ENCODE results near the gene ZNF221. TPM values are rescaled to one million over a fixed set of nuclear protein-coding genes. Genes with fewer than 3 reads are reported as not detected.
"Not testable (repeated sequence)": the region's sequence is repeated elsewhere in the genome, so short reads cannot be mapped to it uniquely, and the experiment has no call there.

Gene ZNF221
- total and polyA plus RNA-seq, 2 experiments from 2014 or later = 0.54 to 9.3 TPM

GRCh38 chr19:43941209-43941608 is 9.8 kb upstream of the ZNF221 start:
- H3K4me3 ChIP-seq = no peak overlapping the region
- H3K27me3 ChIP-seq = no peaks in the 10 kb centered on the region
- H3K4me1 ChIP-seq (ENCODE audit: low read depth) = no peaks in the 10 kb centered on the region
- H3K36me3 ChIP-seq = no peaks in the 10 kb centered on the region
- no peak for DNase-seq (ENCODE audit: low read depth in 1 of 2, low spot score in 1 of 2)
- no peak overlapping the region for H3K27ac ChIP-seq
- TF ChIP-seq CTCF (IDR thresholded peaks at IDR 0.05; ENCODE audit: low read depth, low read length) = no peak
- no peaks in the 10 kb centered on the region for H3K9me3 ChIP-seq (ENCODE audit: low read depth)

DNA sequence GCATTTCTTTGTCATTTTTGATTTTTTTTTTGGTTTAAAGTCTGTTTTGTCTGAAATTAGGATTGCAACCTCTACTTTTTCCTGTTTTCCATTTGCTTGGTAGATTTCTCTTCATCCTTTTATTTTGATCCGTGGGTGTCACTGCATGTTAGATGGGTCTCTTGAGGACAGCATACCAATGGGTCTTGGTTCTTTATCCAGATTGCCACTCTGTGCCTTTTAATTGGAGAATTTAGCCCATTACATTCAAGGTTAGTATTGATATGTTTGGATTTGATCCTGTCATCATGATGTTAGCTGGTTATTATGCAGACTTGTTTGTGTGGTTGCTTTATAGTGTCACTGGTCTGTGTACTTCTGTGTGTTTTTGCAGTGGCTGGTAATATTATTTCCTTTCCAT is 3.6 kb upstream of the ZNF221 start:
- DNase-seq (ENCODE audit: low read depth in 1 of 2, low spot score in 1 of 2); H3K27me3 ChIP-seq; H3K4me3 ChIP-seq; H3K9me3 ChIP-seq (ENCODE audit: low read depth); H3K27ac ChIP-seq; H3K36me3 ChIP-seq; H3K4me1 ChIP-seq (ENCODE audit: low read depth): not testable (repeated sequence)

DNA sequence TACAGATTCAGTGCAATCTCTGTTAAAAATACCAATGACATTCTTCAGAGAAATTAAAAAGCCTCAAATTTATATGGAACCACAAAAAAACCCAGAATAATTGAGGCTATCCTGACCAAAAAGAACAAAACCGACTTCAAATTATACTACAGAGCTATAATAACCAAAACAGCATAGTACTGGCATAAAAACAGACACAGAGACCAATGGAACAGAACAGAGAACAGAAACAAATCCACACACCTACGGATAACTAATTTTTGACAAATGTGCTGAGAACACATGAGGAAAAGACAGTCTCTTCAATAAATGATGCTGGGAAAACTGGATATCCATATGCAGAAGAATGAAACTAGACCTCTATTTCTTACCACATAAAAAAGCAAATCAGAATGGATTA is 1.2 kb upstream of the ZNF221 start:
- H3K4me1 ChIP-seq (ENCODE audit: low read depth); H3K9me3 ChIP-seq (ENCODE audit: low read depth); DNase-seq (ENCODE audit: low read depth in 1 of 2, low spot score in 1 of 2); H3K27ac ChIP-seq; H3K27me3 ChIP-seq; H3K4me3 ChIP-seq; H3K36me3 ChIP-seq: not testable (repeated sequence)

GRCh38 chr19:43956827-43957226 is 5.8 kb downstream of the ZNF221 start:
- Histone ChIP-seq H3K27me3 (no peaks in the 10 kb centered on the region), H3K4me3 (no peak overlapping the region), H3K9me3 (ENCODE audit: low read depth) (no peaks in the 10 kb centered on the region), H3K27ac (no peak overlapping the region), H3K4me1 (ENCODE audit: low read depth) (no peaks in the 10 kb centered on the region), H3K36me3 (no peaks in the 10 kb centered on the region)
- no peak for TF ChIP-seq CTCF (IDR thresholded peaks at IDR 0.05; ENCODE audit: low read depth, low read length)
- DNase-seq (ENCODE audit: low read depth in 1 of 2, low spot score in 1 of 2) = no peak

DNA sequence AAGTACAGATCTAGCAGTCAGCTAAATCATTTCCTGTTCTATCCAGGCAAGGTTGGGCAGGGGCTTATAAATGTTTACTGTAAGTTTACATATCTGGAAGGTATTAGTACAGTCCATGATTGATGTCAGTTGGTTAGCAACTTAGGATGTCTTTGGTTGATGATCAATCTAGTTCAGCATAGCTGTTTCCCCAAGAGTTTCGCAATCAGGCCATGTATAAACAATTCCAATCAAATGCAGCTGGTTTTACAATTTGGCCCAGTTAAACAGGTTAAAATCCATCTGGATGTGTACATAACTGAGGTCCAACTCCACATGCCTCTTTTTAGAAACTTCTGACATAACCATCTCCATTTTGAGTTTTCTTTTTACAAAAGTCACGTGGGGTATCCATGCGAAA is 6.9 kb downstream of the ZNF221 start:
- no peaks in the 10 kb centered on the region for H3K4me1 ChIP-seq (ENCODE audit: low read depth)
- H3K9me3 ChIP-seq (ENCODE audit: low read depth) = peaks cover 3% of the 10 kb centered on the region
- no peak overlapping the region for H3K27ac ChIP-seq
- H3K27me3 ChIP-seq = no peaks in the 10 kb centered on the region
- H3K4me3 ChIP-seq = no peak overlapping the region
- DNase-seq (ENCODE audit: low read depth in 1 of 2, low spot score in 1 of 2) = peak in 1 of 2 donors; percentile 15
- TF ChIP-seq CTCF (IDR thresholded peaks at IDR 0.05; ENCODE audit: low read depth, low read length) = no peak
- H3K36me3 ChIP-seq = no peaks in the 10 kb centered on the region

GRCh38 chr19:43960411-43960810 is 9.4 kb downstream of the ZNF221 start:
- Histone ChIP-seq H3K36me3 (peaks cover 6% of the 10 kb centered on the region), H3K27ac (no peak overlapping the region), H3K27me3 (no peaks in the 10 kb centered on the region), H3K4me1 (ENCODE audit: low read depth) (no peaks in the 10 kb centered on the region), H3K4me3 (no peak overlapping the region), H3K9me3 (ENCODE audit: low read depth) (peaks cover 8% of the 10 kb centered on the region)
- no peak for DNase-seq (ENCODE audit: low read depth in 1 of 2, low spot score in 1 of 2)
- TF ChIP-seq CTCF (IDR thresholded peaks at IDR 0.05; ENCODE audit: low read depth, low read length) = no peak

DNA sequence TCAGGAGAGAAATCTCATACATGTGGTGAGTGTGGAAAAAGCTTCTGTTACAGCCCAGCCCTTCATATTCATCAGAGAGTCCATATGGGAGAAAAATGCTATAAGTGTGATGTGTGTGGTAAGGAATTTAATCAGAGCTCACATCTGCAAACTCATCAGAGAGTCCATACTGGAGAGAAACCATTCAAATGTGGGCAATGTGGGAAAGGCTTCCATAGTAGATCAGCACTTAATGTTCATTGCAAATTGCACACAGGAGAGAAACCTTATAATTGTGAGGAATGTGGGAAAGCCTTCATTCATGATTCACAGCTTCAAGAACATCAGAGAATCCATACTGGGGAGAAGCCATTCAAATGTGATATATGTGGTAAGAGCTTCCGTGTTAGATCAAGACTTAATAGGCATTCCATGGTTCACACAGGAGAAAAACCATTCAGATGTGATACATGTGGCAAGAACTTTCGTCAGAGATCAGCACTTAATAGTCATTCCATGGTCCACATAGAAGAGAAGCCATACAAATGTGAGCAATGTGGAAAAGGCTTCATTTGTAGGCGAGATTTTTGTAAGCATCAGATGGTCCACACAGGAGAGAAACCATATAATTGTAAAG is 15.2 kb downstream of the ZNF221 start:
- Histone ChIP-seq H3K9me3 (ENCODE audit: low read depth) (peaks cover 22% of the 10 kb centered on the region), H3K27ac (no peak overlapping the region), H3K4me1 (ENCODE audit: low read depth) (no peaks in the 10 kb centered on the region), H3K4me3 (no peak overlapping the region), H3K27me3 (no peaks in the 10 kb centered on the region), H3K36me3 (peaks cover 31% of the 10 kb centered on the region)
- TF ChIP-seq CTCF (IDR thresholded peaks at IDR 0.05; ENCODE audit: low read depth, low read length) = no peak
- DNase-seq (ENCODE audit: low read depth in 1 of 2, low spot score in 1 of 2) = peak in 1 of 2 donors; percentile 2
